Sigmoid colon (tissue), 7 donors: ENCODE results near the gene GPC6. TPM values are rescaled to one million over a fixed set of nuclear protein-coding genes. Genes with fewer than 3 reads are reported as not detected.

Experiments
- DNase-seq: peaks from one replicate; pipeline ENCODE4 v3.0.0-alpha.2; 2019
- H3K27ac ChIP-seq, 4 donors: fragments of 200-600 bp; sonication (generic); one replicate each; pipeline ENCODE4 v1.5.1; 2016 to 2019; ENCODE audit warnings: mild to moderate bottlenecking in 1 of 4
- H3K27me3 ChIP-seq, 3 donors: fragments of 200-600 bp; sonication (generic); one replicate each; pipeline ENCODE4 v1.5.1; 2019; ENCODE audit warnings: mild to moderate bottlenecking in 1 of 3
- H3K36me3 ChIP-seq, 4 donors: fragments of 200-600 bp; sonication (generic); one replicate each; pipeline ENCODE4 v1.5.1; 2016 to 2019
- H3K4me1 ChIP-seq, 4 donors: fragments of 200-600 bp; sonication (generic); one replicate each; pipeline ENCODE4 v1.5.1; 2017 to 2019
- H3K4me3 ChIP-seq, 4 donors: fragments of 200-600 bp; sonication (generic); one replicate each; pipeline ENCODE4 v1.5.1; 2017 to 2019; ENCODE audit warnings: mild to moderate bottlenecking in 2 of 4, moderate library complexity in 1 of 4
- H3K9me3 ChIP-seq, 4 donors: fragments of 200-600 bp in 3 of 4; sonication (generic) in 3 of 4; one replicate each; pipeline versions ENCODE4 v1.5.1 to v1.6.1; 2013 to 2019
- EP300 ChIP-seq, 4 donors: sonication (generic); formaldehyde crosslinking; IDR thresholded peaks; one replicate each; pipeline ENCODE4 v1.6.1; 2017; ENCODE audit warnings: antibody characterized with exemption in 4 of 4
- POLR2A ChIP-seq, 2 donors: fragments of 450-650 bp; IDR thresholded peaks; one replicate each; pipeline ENCODE4 v1.6.1; 2016; ENCODE audit warnings: antibody characterized with exemption in 2 of 2, mild to moderate bottlenecking in 2 of 2, moderate library complexity in 2 of 2
- POLR2AphosphoS5 ChIP-seq, 4 donors: sonication (generic); formaldehyde crosslinking; IDR thresholded peaks; one replicate each; pipeline ENCODE4 v1.6.1; 2017; ENCODE audit warnings: antibody characterized with exemption in 4 of 4
- WGBS, 2 donors: extraction: QIAGEN DNeasy Blood & Tissue Kit; methylation state at CpG; one replicate each; pipeline ENCODE4 v1.1.7; 2013; 5-methylcytosine and 5-hydroxymethylcytosine counted together
- intact Hi-C: fragments of 100-400 bp; cut with DNase I; formaldehyde crosslinking; loops from one replicate; pipeline ENCODE4 v1.15.1; 2023
- polyA plus RNA-seq, 3 donors: library from polyadenylated mRNA; stranded (reverse); fragments of 200-250 nt; gene quantifications; one replicate each; pipeline ENCODE4 v1.2.3, GENCODE V29; 2013
- total RNA-seq, 4 donors: library from RNA; depleted of rRNA; stranded (reverse); fragments of >200 nt; gene quantifications; one replicate each; pipeline ENCODE4 v1.1.0, GENCODE V29; 2016
- TF ChIP-seq, protein P1 (sequence below), 4 experiments: fragments of 450-650 bp in 3 of 4; fragments of 200-600 bp in 1 of 4; IDR thresholded peaks; one replicate each; pipeline ENCODE4 v1.5.1; 2016 to 2019; ENCODE audit warnings: antibody characterized with exemption in 4 of 4, mild to moderate bottlenecking in 3 of 4, moderate library complexity in 2 of 4
- donor health status: healthy with polysubstance abuse.
- donor health status: Bipolar disorder and iron deficiency.
- donor health status: healthy.

Gene GPC6
- total and polyA plus RNA-seq, 7 donors, result 0.23 to 27.5 (median 14.4) TPM

DNA sequence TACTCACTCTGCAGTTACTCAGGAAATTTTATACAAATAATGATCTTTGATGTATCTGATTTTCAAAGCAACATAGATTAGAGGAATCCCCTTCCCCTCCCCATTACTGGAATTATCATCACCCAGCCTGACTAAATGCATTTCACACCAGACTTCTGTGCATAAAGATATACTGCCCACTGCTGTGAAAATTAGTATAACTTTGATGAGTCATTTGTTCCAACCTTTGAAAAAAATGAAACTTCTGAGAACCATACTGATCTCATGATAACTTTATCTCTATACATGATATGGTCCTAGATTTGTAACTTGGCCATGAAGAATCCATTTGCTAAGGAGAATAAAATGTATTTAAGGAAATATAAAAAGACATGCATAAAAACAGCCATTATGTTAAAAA is 63.9 kb downstream of the GPC6 start:
- H3K36me3 ChIP-seq, result no peaks in the 10 kb centered on the region
- H3K4me1 ChIP-seq, result no peaks in the 10 kb centered on the region
- H3K4me3 ChIP-seq, result no peak overlapping the region
- no peak for DNase-seq
- H3K27me3 ChIP-seq, result no peaks in the 10 kb centered on the region
- H3K27ac ChIP-seq, result no peak overlapping the region
- H3K9me3 ChIP-seq, result no peaks in the 10 kb centered on the region
- intact Hi-C loops, result no loop called here
- TF ChIP-seq EP300 (IDR thresholded peaks at IDR 0.05) (no peak), POLR2A (IDR thresholded peaks at IDR 0.05) (no peak), POLR2AphosphoS5 (IDR thresholded peaks at IDR 0.05) (no peak)
- TF ChIP-seq, protein P1, sequence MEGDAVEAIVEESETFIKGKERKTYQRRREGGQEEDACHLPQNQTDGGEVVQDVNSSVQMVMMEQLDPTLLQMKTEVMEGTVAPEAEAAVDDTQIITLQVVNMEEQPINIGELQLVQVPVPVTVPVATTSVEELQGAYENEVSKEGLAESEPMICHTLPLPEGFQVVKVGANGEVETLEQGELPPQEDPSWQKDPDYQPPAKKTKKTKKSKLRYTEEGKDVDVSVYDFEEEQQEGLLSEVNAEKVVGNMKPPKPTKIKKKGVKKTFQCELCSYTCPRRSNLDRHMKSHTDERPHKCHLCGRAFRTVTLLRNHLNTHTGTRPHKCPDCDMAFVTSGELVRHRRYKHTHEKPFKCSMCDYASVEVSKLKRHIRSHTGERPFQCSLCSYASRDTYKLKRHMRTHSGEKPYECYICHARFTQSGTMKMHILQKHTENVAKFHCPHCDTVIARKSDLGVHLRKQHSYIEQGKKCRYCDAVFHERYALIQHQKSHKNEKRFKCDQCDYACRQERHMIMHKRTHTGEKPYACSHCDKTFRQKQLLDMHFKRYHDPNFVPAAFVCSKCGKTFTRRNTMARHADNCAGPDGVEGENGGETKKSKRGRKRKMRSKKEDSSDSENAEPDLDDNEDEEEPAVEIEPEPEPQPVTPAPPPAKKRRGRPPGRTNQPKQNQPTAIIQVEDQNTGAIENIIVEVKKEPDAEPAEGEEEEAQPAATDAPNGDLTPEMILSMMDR (IDR thresholded peaks at IDR 0.05), result no peak

DNA sequence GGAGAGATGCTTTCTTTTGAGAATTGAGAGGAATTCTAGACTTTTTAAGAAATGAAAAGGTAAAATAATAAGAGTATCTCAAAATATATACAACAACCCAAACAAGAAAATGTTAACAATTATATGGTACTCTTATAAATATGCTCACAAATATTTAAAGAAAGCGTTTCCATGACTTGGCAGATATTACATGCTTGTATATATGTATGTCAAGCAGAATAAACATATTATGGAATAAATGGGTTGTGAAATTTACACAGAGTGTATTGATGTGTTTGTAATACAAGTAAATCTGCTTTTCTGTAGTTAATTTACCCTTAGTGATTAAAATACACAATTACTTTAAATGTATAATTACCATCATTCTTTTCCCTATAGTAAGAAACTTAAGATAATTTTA is 65.8 kb downstream of the GPC6 start:
- no peak for DNase-seq
- intact Hi-C loops, result no loop called here
- Histone ChIP-seq H3K9me3 (no peaks in the 10 kb centered on the region), H3K4me1 (no peaks in the 10 kb centered on the region), H3K27me3 (no peaks in the 10 kb centered on the region), H3K27ac (no peak overlapping the region), H3K36me3 (no peaks in the 10 kb centered on the region), H3K4me3 (no peak overlapping the region)
- TF ChIP-seq POLR2A (IDR thresholded peaks at IDR 0.05), result no peak
- TF ChIP-seq, protein P1 (IDR thresholded peaks at IDR 0.05), result no peak
- WGBS, 2 donors, result 30 to 62% methylated on average over 1 of the region's 1 CpG

DNA sequence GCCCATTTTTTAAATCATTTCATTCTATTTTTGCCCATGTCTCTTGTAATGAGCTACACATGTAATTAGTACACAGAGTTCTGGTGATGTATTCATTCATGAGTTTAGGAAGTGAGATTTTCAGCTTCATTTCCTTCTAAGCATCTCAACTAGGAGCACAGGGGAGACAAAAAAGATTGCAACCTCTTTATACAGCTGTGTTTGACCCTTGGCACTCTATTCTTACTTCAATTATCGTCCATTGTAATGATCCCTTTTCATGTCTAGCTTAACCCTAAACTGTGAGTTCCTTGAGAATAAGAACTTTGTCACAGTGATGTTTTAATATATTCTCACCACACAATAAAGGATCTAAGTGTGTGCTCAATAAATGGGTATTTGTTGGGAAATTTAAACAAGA is 67.1 kb downstream of the GPC6 start:
- WGBS, 2 donors, result 26 to 62% methylated on average over 1 of the region's 1 CpG

DNA sequence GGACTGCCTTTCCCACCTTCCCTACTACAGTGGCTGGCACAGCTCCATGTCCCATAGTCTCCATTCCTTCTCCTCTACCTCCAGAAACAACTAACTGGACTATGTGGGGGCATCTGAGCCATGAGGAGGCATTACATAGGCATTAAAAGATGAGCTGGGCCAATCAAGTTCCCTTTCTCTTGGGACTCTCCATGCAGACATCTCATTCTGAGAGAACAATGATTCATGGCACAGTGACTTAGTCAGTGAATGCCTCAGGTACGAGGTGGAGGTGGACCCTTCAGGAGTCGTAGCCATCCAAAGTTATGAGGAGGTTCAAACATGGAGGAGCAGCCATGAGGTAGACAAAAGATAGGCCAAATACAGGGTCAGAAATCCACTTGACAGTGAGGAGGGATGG is 70.0 kb downstream of the GPC6 start:
- intact Hi-C loops, result no loop called here
- TF ChIP-seq POLR2AphosphoS5 (IDR thresholded peaks at IDR 0.05) (no peak), POLR2A (IDR thresholded peaks at IDR 0.05) (no peak), EP300 (IDR thresholded peaks at IDR 0.05) (no peak)
- TF ChIP-seq, protein P1 (IDR thresholded peaks at IDR 0.05), result no peak
- H3K27me3 ChIP-seq, result no peaks in the 10 kb centered on the region
- no peak overlapping the region for H3K27ac ChIP-seq
- H3K4me1 ChIP-seq, result no peaks in the 10 kb centered on the region
- no peak for DNase-seq
- H3K36me3 ChIP-seq, result no peaks in the 10 kb centered on the region
- H3K4me3 ChIP-seq, result no peak overlapping the region
- H3K9me3 ChIP-seq, result no peaks in the 10 kb centered on the region
- WGBS, 2 donors, result 65 to 87% methylated on average over 2 of the region's 2 CpGs

More for the DNA sequence above, 67.1 kb downstream of the GPC6 start:
- Histone ChIP-seq H3K4me1 (no peaks in the 10 kb centered on the region), H3K9me3 (no peaks in the 10 kb centered on the region), H3K27ac (no peak overlapping the region), H3K4me3 (no peak overlapping the region), H3K27me3 (no peaks in the 10 kb centered on the region), H3K36me3 (no peaks in the 10 kb centered on the region)
- no peak for DNase-seq
- intact Hi-C loops, result no loop called here
- TF ChIP-seq, protein P1 (IDR thresholded peaks at IDR 0.05), result no peak
- no peak for TF ChIP-seq POLR2AphosphoS5 (IDR thresholded peaks at IDR 0.05)

DNA sequence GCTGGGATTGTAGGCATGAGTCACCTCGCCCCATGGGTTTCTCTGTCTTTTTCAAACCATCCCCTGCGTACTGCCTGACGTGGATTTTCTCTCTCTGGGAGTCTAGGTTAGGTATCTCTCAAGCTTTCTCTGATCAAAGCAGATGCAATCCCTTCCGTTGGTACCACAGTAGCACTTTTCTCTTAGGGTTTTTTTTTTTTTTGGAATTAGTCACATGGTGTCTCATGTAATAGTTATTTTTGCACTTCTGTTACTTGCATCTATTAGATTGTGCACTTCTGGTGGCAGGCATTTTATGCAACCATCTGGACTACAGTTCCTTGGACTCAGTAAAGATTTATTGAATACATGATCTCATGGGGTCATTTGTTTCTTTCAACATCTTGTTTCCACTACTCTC is 72.1 kb downstream of the GPC6 start:
- Histone ChIP-seq H3K9me3 (no peaks in the 10 kb centered on the region), H3K4me3 (no peak overlapping the region), H3K4me1 (no peaks in the 10 kb centered on the region), H3K27ac (no peak overlapping the region), H3K27me3 (no peaks in the 10 kb centered on the region), H3K36me3 (no peaks in the 10 kb centered on the region)
- no peak for TF ChIP-seq POLR2AphosphoS5 (IDR thresholded peaks at IDR 0.05)
- no peak for TF ChIP-seq EP300 (IDR thresholded peaks at IDR 0.05)
- TF ChIP-seq POLR2A (IDR thresholded peaks at IDR 0.05), result no peak
- TF ChIP-seq, protein P1 (IDR thresholded peaks at IDR 0.05), result no peak
- intact Hi-C loops, result no loop called here
- DNase-seq, result no peak
- 76 to 86% methylated on average over 4 of the region's 4 CpGs for WGBS, 2 donors
